Subcutaneous abdominal adipose tissue (tissue), 5 donors: ENCODE results near the gene HCN1.
"Not testable (repeated sequence)": the region's sequence is repeated elsewhere in the genome, so short reads cannot be mapped to it uniquely, and the experiment has no call there.

Experiments used
- H3K27ac ChIP-seq: one replicate; pipeline ENCODE4 v1.7.0; 2013; ENCODE audit warnings: low read depth, mild to moderate bottlenecking, inconsistent platforms, low read length, moderate library complexity
- H3K27me3 ChIP-seq, 5 donors: one replicate each; pipeline ENCODE4 v1.7.0; 2013; ENCODE audit warnings: low read length in 5 of 5, inconsistent platforms in 1 of 5; ENCODE audit not compliant: control insufficient read depth in 5 of 5, insufficient read depth in 4 of 5
- H3K36me3 ChIP-seq, 5 donors: one replicate each; pipeline ENCODE4 v1.7.0; 2013; ENCODE audit warnings: low read length in 5 of 5; ENCODE audit not compliant: control insufficient read depth in 5 of 5, insufficient read depth in 5 of 5
- H3K4me1 ChIP-seq, 5 donors: one replicate each; pipeline ENCODE4 v1.7.0; 2013; ENCODE audit warnings: low read length in 5 of 5, mild to moderate bottlenecking in 3 of 5, moderate library complexity in 1 of 5; ENCODE audit not compliant: control insufficient read depth in 5 of 5, insufficient read depth in 5 of 5
- H3K4me3 ChIP-seq, 5 donors: one replicate each; pipeline ENCODE4 v1.7.0; 2013; ENCODE audit warnings: low read length in 5 of 5, low read depth in 1 of 5
- H3K9ac ChIP-seq, 5 donors: one replicate each; pipeline ENCODE4 v1.7.0; 2013; ENCODE audit warnings: low read length in 5 of 5, mild to moderate bottlenecking in 4 of 5, moderate library complexity in 3 of 5
- H3K9me3 ChIP-seq, 5 donors: one replicate each; pipeline ENCODE4 v1.7.0; 2013; ENCODE audit warnings: low read length in 5 of 5; ENCODE audit not compliant: control insufficient read depth in 5 of 5
- donor health status: healthy.
- donor health status: healthy.
- donor health status: healthy.
- donor health status: healthy.
- donor health status: healthy.

HCN1 gene

DNA sequence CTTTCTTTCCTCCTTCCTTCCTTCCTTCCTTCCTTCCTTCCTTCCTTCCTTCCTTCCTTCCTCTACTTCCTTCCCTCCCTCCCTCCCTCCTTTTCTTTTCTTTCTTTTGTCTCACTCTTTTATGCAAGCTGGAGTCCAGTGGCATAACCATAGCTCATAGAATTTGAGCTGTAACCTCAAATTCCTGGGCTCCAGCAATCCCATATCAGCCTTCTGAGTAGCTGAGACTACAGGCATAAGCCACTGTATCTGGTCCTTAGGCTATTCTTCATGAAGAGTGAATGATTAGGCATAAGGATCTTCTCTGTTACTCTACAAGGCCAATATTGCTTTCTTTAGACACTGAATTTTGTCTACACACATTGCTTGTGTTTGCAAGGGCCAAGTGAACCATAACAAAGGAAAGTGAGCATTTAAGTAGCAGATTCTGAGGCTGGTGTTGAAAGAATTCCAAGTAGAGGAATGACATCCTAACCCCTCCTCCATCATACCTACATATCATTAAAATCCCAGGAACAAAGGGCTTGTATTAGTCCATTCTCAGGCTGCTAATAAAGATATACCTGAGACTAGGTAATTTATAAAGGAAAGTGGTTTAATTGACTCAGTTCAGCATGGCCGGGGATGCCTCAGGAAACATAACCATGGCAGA, 293.2 kb downstream of the HCN1 start:
- no peaks in the 10 kb centered on the region for H3K27me3 ChIP-seq
- no peak overlapping the region for H3K4me3 ChIP-seq
- H3K4me1 ChIP-seq, result no peaks in the 10 kb centered on the region
- H3K36me3 ChIP-seq, result no peaks in the 10 kb centered on the region
- no peak overlapping the region for H3K9ac ChIP-seq
- H3K9me3 ChIP-seq, result no peaks in the 10 kb centered on the region
- no peak overlapping the region for H3K27ac ChIP-seq

DNA sequence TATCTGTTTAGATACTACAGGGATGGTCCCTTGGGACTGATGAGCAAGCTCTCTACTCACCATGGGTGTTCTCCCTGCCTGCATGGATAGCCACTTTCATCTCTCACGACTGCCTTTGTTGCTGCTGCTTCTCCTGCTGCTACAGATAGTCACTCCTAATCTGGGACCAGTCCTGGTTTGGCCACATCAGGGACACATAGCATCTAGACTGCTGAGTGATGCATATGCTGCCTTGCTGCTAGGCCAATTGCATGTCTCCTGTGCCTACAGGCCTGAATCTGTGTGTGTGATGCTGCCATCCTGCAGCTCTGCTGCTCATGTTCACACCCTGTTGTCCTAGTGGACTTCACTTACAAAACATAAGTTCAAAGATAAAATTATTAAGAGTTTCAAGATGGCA, 297.1 kb downstream of the HCN1 start:
- no peaks in the 10 kb centered on the region for H3K9me3 ChIP-seq
- no peak overlapping the region for H3K4me3 ChIP-seq
- no peaks in the 10 kb centered on the region for H3K4me1 ChIP-seq
- no peak overlapping the region for H3K27ac ChIP-seq
- no peaks in the 10 kb centered on the region for H3K36me3 ChIP-seq
- H3K27me3 ChIP-seq, result no peaks in the 10 kb centered on the region
- H3K9ac ChIP-seq, result no peak overlapping the region

DNA sequence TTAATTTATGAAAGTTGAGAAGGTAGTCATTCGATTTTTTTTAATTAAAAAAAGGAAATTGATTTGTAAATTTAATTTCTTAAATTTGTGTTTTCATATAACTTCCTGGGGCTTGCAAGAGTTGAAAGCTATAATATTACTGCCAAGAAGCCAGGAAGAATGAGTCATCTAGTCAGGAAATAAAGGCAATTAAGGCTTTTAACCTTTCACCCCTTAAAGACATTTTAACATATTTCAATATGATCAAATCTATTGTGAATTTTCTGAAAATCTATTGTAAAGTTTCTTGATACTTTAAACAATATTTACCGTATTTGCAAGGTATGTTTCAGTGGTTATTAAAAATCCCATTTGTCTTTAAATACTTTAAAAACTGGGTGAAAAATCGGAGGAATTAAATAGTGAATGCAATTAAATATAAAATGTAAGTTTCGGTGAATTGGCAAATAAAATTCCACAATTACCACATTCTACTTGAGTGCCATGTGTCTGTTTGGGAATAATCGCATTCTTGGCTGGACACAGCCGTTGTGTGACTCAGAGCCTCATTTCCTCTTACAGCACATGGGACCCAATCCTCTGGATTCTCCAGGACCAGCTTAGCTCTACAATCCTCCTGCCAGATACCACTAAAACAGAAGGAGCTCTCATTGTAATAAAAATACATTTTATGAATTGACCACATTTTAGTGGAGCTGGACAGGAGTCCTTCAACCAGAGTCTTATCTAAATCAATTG, 310.7 kb downstream of the HCN1 start:
- H3K9ac ChIP-seq, result no peak overlapping the region
- H3K4me3 ChIP-seq, result no peak overlapping the region
- no peaks in the 10 kb centered on the region for H3K36me3 ChIP-seq
- peaks cover 0 to 2% (median 0%) of the 10 kb centered on the region in 5 donors for H3K9me3 ChIP-seq
- H3K4me1 ChIP-seq, result peaks cover 0 to 9% (median 0%) of the 10 kb centered on the region in 5 donors
- H3K27ac ChIP-seq, result no peak overlapping the region
- no peaks in the 10 kb centered on the region for H3K27me3 ChIP-seq

DNA sequence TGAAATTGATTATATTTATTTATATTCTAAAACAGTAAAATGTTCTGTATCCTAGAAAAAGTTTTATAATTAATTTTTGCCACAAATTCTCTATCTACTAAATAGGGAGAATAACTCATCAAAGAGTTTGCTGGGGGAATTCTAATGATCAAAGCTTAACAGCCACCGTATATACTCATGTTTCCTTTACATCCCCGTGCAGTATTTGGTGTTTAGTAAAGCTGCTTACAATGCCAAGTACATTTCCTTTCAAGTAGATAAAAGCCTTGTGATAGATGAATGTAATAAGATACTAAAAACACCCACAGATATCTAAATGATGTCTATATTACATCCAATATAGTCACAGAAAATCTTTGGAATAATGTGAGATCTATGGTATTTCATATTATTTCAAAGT, 312.2 kb downstream of the HCN1 start:
- Histone ChIP-seq H3K36me3 (no peaks in the 10 kb centered on the region), H3K27ac (no peak overlapping the region), H3K4me3 (no peak overlapping the region), H3K4me1 (peaks cover 0 to 9% (median 0%) of the 10 kb centered on the region in 5 donors), H3K27me3 (no peaks in the 10 kb centered on the region), H3K9me3 (peaks cover 0 to 2% (median 0%) of the 10 kb centered on the region in 5 donors), H3K9ac (no peak overlapping the region)

DNA sequence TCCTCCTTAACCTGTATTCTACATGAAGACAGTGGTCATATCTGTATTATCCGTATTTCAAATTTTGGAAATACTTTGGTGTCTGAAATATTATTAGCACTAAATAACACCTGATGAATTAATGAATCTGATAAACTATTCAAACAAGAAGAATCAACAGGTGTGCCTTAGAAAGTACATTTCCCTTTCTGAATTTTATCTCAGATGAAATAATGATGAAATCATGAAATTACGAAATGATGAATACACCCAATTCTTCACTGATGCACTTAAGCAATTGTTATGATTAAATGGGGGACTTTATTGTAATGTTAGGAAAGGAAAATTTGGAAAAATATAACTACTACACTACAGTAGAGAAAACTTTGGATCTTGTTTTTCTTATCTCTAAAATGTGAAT, 313.6 kb downstream of the HCN1 start:
- H3K36me3 ChIP-seq, result no peaks in the 10 kb centered on the region
- H3K9me3 ChIP-seq, result peaks cover 0 to 2% (median 0%) of the 10 kb centered on the region in 5 donors
- H3K27ac ChIP-seq, result no peak overlapping the region
- peaks cover 0 to 9% (median 0%) of the 10 kb centered on the region in 5 donors for H3K4me1 ChIP-seq
- H3K27me3 ChIP-seq, result no peaks in the 10 kb centered on the region
- no peak overlapping the region for H3K4me3 ChIP-seq
- no peak overlapping the region for H3K9ac ChIP-seq

DNA sequence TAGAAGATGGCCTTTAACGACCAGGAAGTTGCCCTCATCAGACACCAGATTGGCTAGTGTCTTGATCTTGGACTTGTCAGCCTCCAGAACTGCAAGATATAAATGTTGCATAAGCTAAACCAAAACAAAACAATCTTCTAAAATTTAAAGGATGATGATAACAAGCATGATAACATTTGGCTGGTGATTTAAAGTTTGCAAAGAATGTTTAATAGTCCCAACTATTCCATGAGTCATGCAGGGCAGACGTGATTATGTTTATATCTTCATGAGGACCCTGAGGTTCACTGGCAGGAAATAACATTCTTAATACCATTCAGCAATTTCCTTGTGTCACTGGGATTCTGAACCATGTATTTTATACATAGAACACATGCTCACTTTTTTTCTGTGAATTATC, 319.8 kb downstream of the HCN1 start:
- no peaks in the 10 kb centered on the region for H3K4me1 ChIP-seq
- H3K4me3 ChIP-seq, result no peak overlapping the region
- H3K36me3 ChIP-seq, result no peaks in the 10 kb centered on the region
- peaks cover 0 to 2% (median 0%) of the 10 kb centered on the region in 5 donors for H3K9me3 ChIP-seq
- H3K9ac ChIP-seq, result no peak overlapping the region
- H3K27ac ChIP-seq, result no peak overlapping the region
- H3K27me3 ChIP-seq, result no peaks in the 10 kb centered on the region

DNA sequence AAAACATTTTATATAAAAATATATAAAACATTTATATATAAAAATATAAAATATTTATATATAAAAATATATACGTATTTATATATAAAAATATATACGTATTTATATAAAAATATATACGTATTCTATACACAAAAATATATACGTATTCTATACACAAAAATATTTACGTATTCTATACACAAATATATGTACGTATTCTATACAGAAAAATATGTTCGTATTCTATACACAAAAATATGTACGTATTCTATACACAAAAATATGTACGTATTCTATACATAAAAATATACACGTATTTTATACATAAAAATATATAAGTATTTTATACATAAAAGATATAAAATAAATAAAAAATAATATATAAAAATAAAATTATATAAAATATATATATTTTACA, 323.6 kb downstream of the HCN1 start:
- H3K4me3 ChIP-seq, result no peak overlapping the region
- no peak overlapping the region for H3K27ac ChIP-seq
- no peak overlapping the region for H3K9ac ChIP-seq
- H3K36me3 ChIP-seq, result no peaks in the 10 kb centered on the region
- no peaks in the 10 kb centered on the region for H3K4me1 ChIP-seq
- H3K27me3 ChIP-seq, result no peaks in the 10 kb centered on the region
- no peaks in the 10 kb centered on the region for H3K9me3 ChIP-seq

DNA sequence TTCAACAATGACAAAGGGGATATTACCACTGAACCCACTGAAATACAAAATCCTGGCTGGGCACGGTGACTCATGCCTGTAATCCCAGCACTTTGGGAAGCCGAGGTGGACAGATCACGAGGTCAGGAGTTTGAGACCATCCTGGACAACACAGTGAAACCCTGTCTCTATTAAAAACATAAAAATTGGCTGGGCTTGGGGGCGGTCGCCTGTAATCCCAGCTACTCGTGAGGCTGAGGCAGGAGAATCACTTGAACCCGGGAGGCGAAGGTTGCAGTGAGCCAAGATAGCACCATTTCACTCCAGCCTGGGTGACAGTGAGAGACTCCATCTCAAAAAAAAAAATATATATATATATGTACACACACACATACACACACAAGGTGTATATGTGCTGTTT, 324.8 kb downstream of the HCN1 start:
- H3K4me3 ChIP-seq, H3K27ac ChIP-seq, H3K36me3 ChIP-seq, H3K4me1 ChIP-seq, H3K9me3 ChIP-seq, H3K27me3 ChIP-seq, H3K9ac ChIP-seq: not testable (repeated sequence)

DNA sequence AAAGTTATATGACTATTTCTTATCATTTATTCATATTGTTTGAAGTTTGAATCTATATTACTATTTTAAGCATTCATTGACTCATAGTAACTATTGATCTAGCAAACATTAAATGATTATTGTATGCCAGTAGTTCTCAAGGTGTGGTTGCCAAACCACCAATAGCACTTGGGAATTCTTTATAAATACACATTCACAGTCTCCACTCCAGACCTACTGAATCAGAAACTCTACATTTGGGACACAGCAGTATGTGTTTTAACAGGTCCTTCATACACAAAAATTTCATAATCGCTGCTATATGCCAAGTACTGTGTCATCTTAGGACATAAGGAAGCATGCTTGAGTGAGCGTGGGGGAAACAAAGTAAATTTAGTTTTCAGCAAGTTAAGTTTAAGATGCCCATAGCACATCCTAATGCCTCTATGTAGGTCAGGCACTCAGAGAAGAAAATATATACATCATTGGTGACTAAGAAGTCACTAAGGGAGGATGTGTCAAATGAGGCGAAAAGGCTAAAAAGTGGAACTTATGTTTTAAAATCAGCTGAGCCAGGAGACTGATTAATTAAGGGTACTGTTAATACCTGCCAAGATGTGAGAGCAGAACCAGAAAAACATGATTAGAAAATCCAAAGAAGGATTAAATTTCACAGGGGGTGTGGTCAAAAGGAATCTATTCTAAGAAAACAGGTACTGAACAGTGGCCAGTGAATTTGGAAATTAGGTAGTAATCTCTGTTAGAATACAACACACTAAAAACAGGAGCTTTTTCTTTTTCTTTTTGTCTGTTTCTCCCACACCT, 340.8 kb downstream of the HCN1 start:
- no peaks in the 10 kb centered on the region for H3K9me3 ChIP-seq
- H3K36me3 ChIP-seq, result no peaks in the 10 kb centered on the region
- no peaks in the 10 kb centered on the region for H3K4me1 ChIP-seq
- no peak overlapping the region for H3K27ac ChIP-seq
- H3K9ac ChIP-seq, result no peak overlapping the region
- no peak overlapping the region for H3K4me3 ChIP-seq
- no peaks in the 10 kb centered on the region for H3K27me3 ChIP-seq

DNA sequence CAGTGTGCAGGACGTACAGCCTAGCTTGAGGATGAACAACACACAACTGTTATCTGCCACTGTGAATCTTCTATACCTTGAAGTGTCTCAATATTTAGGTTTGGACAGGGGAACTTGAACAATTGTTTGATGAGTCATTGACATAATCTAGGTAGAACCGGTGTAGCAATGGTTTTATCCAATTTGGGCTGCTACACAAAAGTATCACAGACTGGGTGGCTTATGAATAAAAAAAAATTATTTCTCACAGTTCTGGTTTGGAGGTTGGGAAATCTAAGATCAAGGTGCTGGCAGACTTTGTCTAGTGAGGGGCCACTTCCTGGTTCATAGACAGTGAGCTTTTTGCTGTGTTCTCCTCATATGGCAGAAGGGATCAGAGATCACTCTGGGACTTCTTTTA, 359.7 kb downstream of the HCN1 start:
- Histone ChIP-seq H3K36me3 (no peaks in the 10 kb centered on the region), H3K27ac (no peak overlapping the region), H3K27me3 (no peaks in the 10 kb centered on the region), H3K4me3 (no peak overlapping the region), H3K9ac (no peak overlapping the region), H3K9me3 (no peaks in the 10 kb centered on the region), H3K4me1 (no peaks in the 10 kb centered on the region)
